Endometrial microvascular endothelial cells (primary cell): ENCODE data around the gene PLAAT4. TPM values are rescaled to one million over a fixed set of nuclear protein-coding genes. Genes with fewer than 3 reads are reported as not detected.
"Not testable (repeated sequence)": the region's sequence is repeated elsewhere in the genome, so short reads cannot be mapped to it uniquely, and the experiment has no call there.

Experiments
- in situ Hi-C: cut with HindIII; loops from 2 replicates; pipeline ENCODE4 v1.10.0; 2017; ENCODE audit warnings: low sequenced_read_pairs, low pct_unique_long_range_greater_than_20kb; ENCODE audit errors: inconsistent ontology term
- total RNA-seq: library from RNA; depleted of rRNA; stranded (reverse); fragments of >200 nt; gene quantifications from one replicate; pipeline ENCODE4 v1.2.3, GENCODE V29; 2015; ENCODE audit errors: inconsistent ontology term

Gene PLAAT4
- total RNA-seq, 1 donor from 2014 or later = 9.3 TPM

GRCh38 chr11:63508009-63508408 is 28.6 kb upstream of the PLAAT4 start:
- in situ Hi-C loops = no loop called here

DNA sequence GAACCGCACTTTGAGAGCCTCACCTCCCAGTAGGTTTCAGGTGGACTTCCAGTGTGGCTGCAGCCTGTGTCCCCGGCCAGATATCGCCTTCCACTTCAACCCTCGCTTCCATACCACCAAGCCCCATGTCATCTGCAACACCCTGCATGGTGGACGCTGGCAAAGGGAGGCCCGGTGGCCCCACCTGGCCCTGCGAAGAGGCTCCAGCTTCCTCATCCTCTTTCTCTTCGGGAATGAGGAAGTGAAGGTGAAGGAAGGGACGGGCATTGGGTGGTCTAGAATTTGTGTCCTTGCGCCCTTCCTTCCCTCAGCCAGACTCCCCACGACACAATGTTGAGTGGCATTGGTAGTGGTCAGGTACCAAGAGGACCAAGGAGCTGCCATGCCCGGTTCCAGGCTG is 27.9 kb upstream of the PLAAT4 start:
- in situ Hi-C loops = no loop called here

GRCh38 chr11:63510360-63511047 is 26.1 kb upstream of the PLAAT4 start:
- in situ Hi-C loops = no loop called here

DNA sequence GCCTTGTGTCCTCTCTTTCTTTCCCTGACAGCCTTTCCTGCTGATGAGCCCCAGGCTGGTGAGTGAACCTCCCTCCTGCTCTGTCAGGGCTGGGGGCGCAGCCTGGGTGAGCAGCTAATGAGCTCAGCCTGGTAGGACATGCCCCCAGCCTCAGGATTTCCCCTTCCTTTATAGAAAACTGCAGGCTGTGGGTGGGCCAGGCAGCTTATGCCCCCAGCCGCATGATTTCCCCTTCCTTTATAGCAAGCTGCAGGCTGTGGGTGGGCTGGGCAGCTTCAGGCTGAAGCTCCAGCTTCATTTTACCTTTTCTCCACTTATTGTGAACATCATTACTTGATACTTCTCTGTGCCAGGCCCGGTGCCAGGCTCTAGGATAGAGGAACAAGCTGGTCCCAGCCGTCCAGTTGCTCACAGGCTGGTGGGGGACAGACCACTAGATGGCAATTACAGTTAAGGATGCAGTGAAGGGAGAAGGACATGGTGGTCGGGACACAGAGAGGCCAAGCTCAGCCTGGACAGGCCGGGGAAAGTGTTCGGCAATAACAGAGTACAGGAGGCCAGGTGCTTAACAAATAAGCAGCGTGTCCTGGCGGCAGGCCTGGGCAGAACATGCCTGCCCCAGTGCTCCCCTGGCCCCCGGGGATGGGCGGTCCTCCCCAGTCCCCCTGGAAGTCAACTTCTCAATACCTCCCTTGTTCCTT is 25.4 kb upstream of the PLAAT4 start:
- in situ Hi-C loops = no loop called here

DNA sequence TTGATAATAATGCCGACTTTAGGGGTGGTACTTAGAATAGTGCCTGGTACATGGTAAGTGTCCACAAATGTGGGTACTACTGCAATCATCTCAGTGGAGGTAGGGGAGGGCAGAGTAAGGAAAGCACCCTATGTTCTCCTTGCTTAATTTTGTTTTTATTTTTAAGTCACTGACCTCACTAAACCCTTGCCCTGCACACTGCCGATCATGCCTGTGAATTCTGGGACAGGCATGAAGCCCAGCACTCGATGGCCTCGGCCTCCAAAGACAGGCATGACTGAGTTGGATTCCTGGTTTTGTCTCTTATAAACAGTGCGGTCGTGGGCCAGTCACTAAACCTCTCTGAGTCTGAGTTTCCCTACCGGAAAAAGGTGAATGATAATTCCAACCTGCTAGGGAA is 23.8 kb upstream of the PLAAT4 start:
- in situ Hi-C loops = no loop called here

- in situ Hi-C loops = no loop called here
Observed at GRCh38 chr11:63516109-63516508, 20.5 kb upstream of the PLAAT4 start.

DNA sequence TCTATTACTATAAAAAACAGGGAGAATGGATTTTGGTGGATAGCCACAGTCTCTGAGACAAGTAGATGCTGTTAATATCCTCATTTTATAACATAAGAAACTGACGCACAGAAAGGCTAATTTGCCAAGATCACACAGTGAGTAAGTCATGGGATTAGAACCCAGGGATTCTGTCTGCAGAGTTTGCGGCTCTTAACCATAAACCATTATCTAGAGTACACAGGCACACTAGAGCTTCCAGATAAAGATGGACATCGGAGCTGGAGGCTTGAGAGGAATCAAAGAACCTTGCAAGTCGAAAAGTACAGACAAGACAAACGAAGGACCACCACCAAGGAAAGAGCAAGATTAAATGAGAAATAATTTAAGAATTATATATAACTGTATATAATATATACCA is 19.5 kb upstream of the PLAAT4 start:
- in situ Hi-C loops = no loop called here

GRCh38 chr11:63518548-63518947 is 18.1 kb upstream of the PLAAT4 start:
- in situ Hi-C loops = no loop called here

DNA sequence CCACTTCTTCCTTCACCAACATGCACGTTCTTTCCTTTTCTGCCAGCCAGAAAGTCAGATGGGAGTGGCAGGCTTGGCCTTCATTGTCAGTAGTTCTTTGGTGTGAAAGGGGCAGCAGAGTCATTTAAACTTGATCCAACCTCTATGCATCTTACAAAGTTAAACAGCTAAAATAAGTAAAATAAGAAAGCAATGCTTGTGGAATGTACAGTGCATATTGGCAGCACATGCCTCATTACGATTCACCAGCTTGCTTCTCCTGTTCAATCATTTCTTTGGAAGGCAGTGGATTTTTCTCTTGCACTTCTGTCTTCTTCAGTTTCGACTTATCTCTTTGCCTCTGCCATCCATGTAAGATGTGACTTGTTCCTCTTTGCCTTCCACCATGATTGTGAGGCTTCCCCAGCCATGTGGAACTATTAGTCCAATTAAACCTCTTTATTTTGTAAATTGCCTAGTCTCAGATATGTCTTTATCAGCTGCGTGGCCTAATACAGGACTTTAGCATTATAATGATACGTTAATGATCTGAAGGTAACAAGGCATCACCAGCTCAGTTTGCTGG is 15.9 kb upstream of the PLAAT4 start:
- in situ Hi-C loops = no loop called here

- in situ Hi-C loops = no loop called here
Observed at GRCh38 chr11:63521896-63522295, 14.7 kb upstream of the PLAAT4 start.

DNA sequence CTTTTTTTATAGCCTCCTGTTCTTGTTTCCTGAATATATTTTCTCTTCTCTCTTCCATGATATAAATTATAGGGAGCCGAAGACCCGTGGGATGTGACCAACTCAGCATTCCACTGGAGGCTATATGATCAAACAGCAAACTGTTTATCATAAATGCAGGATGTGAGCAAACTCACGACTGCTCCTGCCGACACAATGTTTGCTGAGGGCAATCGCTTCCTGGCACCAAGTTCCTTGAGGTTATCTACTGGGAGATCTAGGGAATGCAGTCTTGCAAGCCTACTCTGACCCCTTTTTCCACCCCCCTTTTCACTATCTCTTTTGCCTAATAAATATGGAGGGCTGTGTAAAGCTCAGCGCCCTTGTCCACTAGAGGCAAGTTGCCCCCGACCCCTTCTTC is 13.5 kb upstream of the PLAAT4 start:
- in situ Hi-C loops = no loop called here

- in situ Hi-C loops = no loop called here
Observed at GRCh38 chr11:63527667-63528066, 8.9 kb upstream of the PLAAT4 start.

GRCh38 chr11:63528156-63528555 is 8.5 kb upstream of the PLAAT4 start:
- in situ Hi-C loops = not testable (repeated sequence)

DNA sequence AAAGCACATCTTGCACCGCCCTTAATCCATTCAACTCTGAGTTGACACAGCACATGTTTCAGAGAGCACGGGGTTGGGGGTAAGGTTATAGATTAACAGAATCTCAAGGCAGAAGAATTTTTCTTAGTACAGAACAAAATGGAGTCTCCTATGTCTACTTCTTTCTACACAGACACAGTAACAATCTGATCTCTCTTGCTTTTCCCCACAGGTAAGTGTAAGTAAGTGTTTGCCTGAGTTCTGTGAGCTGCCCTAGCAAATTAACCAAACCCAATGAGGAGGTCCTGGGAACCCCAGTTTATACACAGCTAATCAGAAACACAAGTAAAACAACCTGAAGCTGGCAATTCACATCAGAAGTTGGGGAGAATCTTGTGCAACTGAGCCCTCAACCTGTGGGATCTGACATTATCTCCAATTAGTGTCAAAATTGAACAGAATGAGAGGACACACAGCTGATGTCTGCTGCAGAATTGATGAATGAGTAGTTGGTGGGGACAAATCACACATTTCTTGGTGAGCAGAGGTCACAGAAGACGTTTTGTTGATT is 7.8 kb upstream of the PLAAT4 start:
- in situ Hi-C loops = not testable (repeated sequence)

DNA sequence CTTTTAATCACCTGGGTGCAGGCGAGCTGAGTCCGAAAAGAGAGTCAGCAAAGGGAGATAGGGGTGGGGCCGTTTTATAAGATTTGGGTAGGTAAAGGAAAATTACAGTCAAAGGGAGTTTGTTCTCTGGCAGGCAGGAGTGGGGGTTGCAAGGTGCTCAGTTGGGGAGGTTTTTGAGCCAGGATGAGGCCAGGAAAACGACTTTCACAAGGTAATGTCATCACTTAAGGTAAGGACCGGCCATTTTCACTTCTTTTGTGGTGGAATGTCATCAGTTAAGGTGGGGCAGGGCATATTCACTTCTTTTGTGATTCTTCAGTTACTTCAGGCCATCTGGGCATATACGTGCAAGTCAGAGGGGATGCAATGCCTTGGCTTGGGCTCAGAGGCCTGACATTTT is 7.2 kb upstream of the PLAAT4 start:
- in situ Hi-C loops = not testable (repeated sequence)

- in situ Hi-C loops = no loop called here
Observed at GRCh38 chr11:63530021-63530420, 6.6 kb upstream of the PLAAT4 start.

DNA sequence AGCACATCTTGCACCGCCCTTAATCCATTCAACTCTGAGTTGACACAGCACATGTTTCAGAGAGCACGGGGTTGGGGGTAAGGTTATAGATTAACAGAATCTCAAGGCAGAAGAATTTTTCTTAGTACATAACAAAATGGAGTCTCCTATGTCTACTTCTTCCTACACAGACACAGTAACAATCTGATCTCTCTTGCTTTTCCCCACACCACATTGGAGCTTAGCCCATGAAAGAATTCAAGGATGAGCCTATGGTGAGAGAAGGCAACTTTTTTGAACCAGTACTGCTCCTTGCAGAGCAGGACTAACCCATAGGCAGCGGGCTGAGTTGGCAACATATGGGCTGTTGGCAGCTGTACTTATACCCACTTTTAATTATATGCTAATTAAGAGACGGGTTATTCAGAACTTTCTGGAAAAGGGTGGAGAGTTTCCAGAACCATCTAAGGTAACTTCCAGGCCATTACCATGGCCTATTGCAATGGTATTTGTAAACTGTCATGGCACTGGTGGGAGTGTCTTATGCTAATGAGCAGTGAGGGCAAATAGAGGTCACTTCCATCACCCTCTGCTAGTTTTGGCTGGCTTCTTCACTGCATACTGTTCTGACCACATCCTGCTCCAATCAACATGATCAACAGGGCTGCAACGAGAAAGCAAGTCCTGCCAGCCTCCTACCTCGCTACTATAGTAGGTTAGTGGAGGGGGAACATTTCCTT is 5.4 kb upstream of the PLAAT4 start:
- in situ Hi-C loops = not testable (repeated sequence)

- in situ Hi-C loops = no loop called here
Observed at GRCh38 chr11:63532117-63532516, 4.5 kb upstream of the PLAAT4 start.

GRCh38 chr11:63532799-63533475 is 3.7 kb upstream of the PLAAT4 start:
- in situ Hi-C loops = no loop called here
